Kidney (tissue), 14 donors: ENCODE measurements around the gene PIK3CD. TPM values are rescaled to one million over a fixed set of nuclear protein-coding genes. Genes with fewer than 3 reads are reported as not detected.

ENCODE experiments used
- DNase-seq, 5 donors: peaks; one replicate each; pipeline ENCODE4 v3.0.0-alpha.2; 2013 to 2020
- FAIRE-seq: peaks from 2 replicates; lab custom pipeline; 2012; peaks lifted over from hg19 to GRCh38; lab: Jason Lieb, UNC
- H3K27ac ChIP-seq, 2 donors: one replicate each; pipeline ENCODE4 v1.7.0; 2013; ENCODE audit warnings: low read depth in 2 of 2, low read length in 2 of 2, inconsistent platforms in 1 of 2
- H3K27me3 ChIP-seq: one replicate; pipeline ENCODE4 v1.7.1; 2013; ENCODE audit warnings: low read length, inconsistent platforms; ENCODE audit not compliant: control insufficient read depth, insufficient read depth
- H3K36me3 ChIP-seq, 3 donors: one replicate each; pipeline versions ENCODE4 v1.7.0 to v1.7.1; 2013; ENCODE audit warnings: low read length in 3 of 3, control low read depth in 1 of 3, inconsistent platforms in 1 of 3; ENCODE audit not compliant: insufficient read depth in 3 of 3, control insufficient read depth in 2 of 3
- H3K4me1 ChIP-seq, 3 donors: one replicate each; pipeline versions ENCODE4 v1.7.0 to v1.7.1; 2013; ENCODE audit warnings: low read length in 3 of 3, inconsistent platforms in 1 of 3, low read depth in 1 of 3; ENCODE audit not compliant: control insufficient read depth in 2 of 3, insufficient read depth in 2 of 3
- H3K4me3 ChIP-seq, 3 donors: one replicate each; pipeline versions ENCODE4 v1.7.0 to v1.8.1; 2013; ENCODE audit warnings: low read length in 3 of 3, control low read depth in 1 of 3, inconsistent platforms in 1 of 3
- H3K9ac ChIP-seq, 3 donors: one replicate each; pipeline versions ENCODE4 v1.7.0 to v1.7.1; 2013; ENCODE audit warnings: low read length in 3 of 3, control low read depth in 1 of 3, inconsistent platforms in 1 of 3
- H3K9me3 ChIP-seq, 3 donors: one replicate each; pipeline versions ENCODE4 v1.7.0 to v1.7.1; 2013; ENCODE audit warnings: low read length in 3 of 3, control low read depth in 1 of 3, inconsistent platforms in 1 of 3; ENCODE audit not compliant: control insufficient read depth in 2 of 3, insufficient read depth in 1 of 3
- CTCF ChIP-seq: IDR thresholded peaks from 3 replicates; pipeline ENCODE4 v1.5.1; 2012; ENCODE audit warnings: mild to moderate bottlenecking, moderate library complexity, borderline replicate concordance; ENCODE audit not compliant: insufficient read depth; ENCODE audit errors: extremely low read depth
- intact Hi-C: fragments of 100-400 bp; cut with DNase I; formaldehyde crosslinking; loops from one replicate; pipeline ENCODE4 v1.11.1; 2022
- polyA plus RNA-seq: library from polyadenylated mRNA; stranded (reverse); fragments of 350-450 nt; fragmentation: Illumina TruSeq; extraction: RNeasy Lipid Tissue Mini Kit (QIAGEN cat#74804); gene quantifications from one replicate; pipeline ENCODE4 v1.2.3, GENCODE V29; 2014; ENCODE audit warnings: low read depth, low replicate concordance; ENCODE audit not compliant: insufficient read depth
- total RNA-seq: library from RNA; stranded (reverse); fragmentation: NEBNext Ultra II Directional; extraction: Animal tissue kit (Norgen Biotek cat#: 25700); gene quantifications from one replicate; pipeline ENCODE4 v1.2.1, GENCODE V29; 2021
- donor health status: control.
- donor health status: control.
- donor health status: control.
- donor health status: control.
- donor health status: control.
- donor health status: DM: yes; HTN: yes; CAD: no.
- donor health status: Normal renal cell carcinoma (clear cell type).

The PIK3CD gene
- total and polyA plus RNA-seq, 2 donors from 2014 or later = 5.3 to 19.7 TPM

- H3K27me3 ChIP-seq = no peaks in the 10 kb centered on the region
- peak in 1 of 5 donors; percentile 27 for DNase-seq
- peaks cover 0 to 8% (median 2%) of the 10 kb centered on the region in 3 donors for H3K36me3 ChIP-seq
- H3K4me3 ChIP-seq = no peak overlapping the region
- no peaks in the 10 kb centered on the region for H3K9me3 ChIP-seq
- H3K9ac ChIP-seq = no peak overlapping the region
- no peaks in the 10 kb centered on the region for H3K4me1 ChIP-seq
- intact Hi-C loops = no loop called here
- H3K27ac ChIP-seq = no peak overlapping the region
- no peak for TF ChIP-seq CTCF
- FAIRE-seq = no peak
These were observed 39.2 kb upstream of the PIK3CD start for GRCh38 chr1:9612162-9612845.

- no peaks in the 10 kb centered on the region for H3K9me3 ChIP-seq
- intact Hi-C loops = no loop called here
- no peak for TF ChIP-seq CTCF
- peaks cover 0 to 8% (median 2%) of the 10 kb centered on the region in 3 donors for H3K36me3 ChIP-seq
- no peaks in the 10 kb centered on the region for H3K4me1 ChIP-seq
- DNase-seq (peak in 1 of 5 donors; percentile 29), FAIRE-seq (no peak)
- no peak overlapping the region for H3K9ac ChIP-seq
- no peak overlapping the region for H3K4me3 ChIP-seq
- H3K27ac ChIP-seq = no peak overlapping the region
- no peaks in the 10 kb centered on the region for H3K27me3 ChIP-seq
These were observed 38.5 kb upstream of the PIK3CD start for GRCh38 chr1:9612871-9613624.

- Histone ChIP-seq H3K9ac (no peak overlapping the region), H3K4me1 (no peaks in the 10 kb centered on the region), H3K9me3 (no peaks in the 10 kb centered on the region), H3K27ac (no peak overlapping the region), H3K27me3 (no peaks in the 10 kb centered on the region), H3K4me3 (no peak overlapping the region), H3K36me3 (peaks cover 0 to 8% (median 2%) of the 10 kb centered on the region in 3 donors)
- no peak for FAIRE-seq
- TF ChIP-seq CTCF = no peak
- intact Hi-C loops = no loop called here
- DNase-seq = peak in 1 of 5 donors; percentile 28
These were observed 37.8 kb upstream of the PIK3CD start for GRCh38 chr1:9613625-9614299.
